H9 (cell line): Measurements from ENCODE around the gene MTA3. TPM values are rescaled to one million over a fixed set of nuclear protein-coding genes. Genes with fewer than 3 reads are reported as not detected.

Source experiments
- DNase-seq: peaks from one replicate; pipeline ENCODE4 v3.0.0-alpha.2; 2017
- H2AFZ ChIP-seq: one replicate; pipeline ENCODE4 v1.6.1; 2013; ENCODE audit warnings: mild to moderate bottlenecking, low read length, control low read depth, moderate library complexity
- H2AK5ac ChIP-seq: 2 replicates; pipeline ENCODE4 v1.6.1; 2013; ENCODE audit warnings: low read length, control low read depth, mixed read lengths; ENCODE audit not compliant: insufficient read length
- H2BK120ac ChIP-seq: one replicate; pipeline ENCODE4 v1.6.1; 2013; ENCODE audit warnings: low read depth, mild to moderate bottlenecking, low read length, control low read depth, inconsistent platforms; ENCODE audit not compliant: poor library complexity, severe bottlenecking
- H2BK12ac ChIP-seq: 2 replicates; pipeline ENCODE4 v1.6.1; 2013; ENCODE audit warnings: low read length, control low read depth, mixed read lengths, low read depth; ENCODE audit not compliant: insufficient read length
- H2BK15ac ChIP-seq: 2 replicates; pipeline ENCODE4 v1.6.1; 2013; ENCODE audit warnings: low read depth, low read length, control low read depth
- H2BK20ac ChIP-seq: one replicate; pipeline ENCODE4 v1.6.1; 2013; ENCODE audit warnings: low read depth, mild to moderate bottlenecking, low read length, control low read depth, inconsistent platforms; ENCODE audit not compliant: poor library complexity, severe bottlenecking
- H2BK5ac ChIP-seq: 2 replicates; pipeline ENCODE4 v1.6.1; 2013; ENCODE audit warnings: low read length, control low read depth, mixed read lengths; ENCODE audit not compliant: insufficient read length
- H3K14ac ChIP-seq: 2 replicates; pipeline ENCODE4 v1.6.1; 2013; ENCODE audit warnings: low read length, control low read depth; ENCODE audit not compliant: insufficient read depth
- H3K18ac ChIP-seq: 2 replicates; pipeline ENCODE4 v1.6.1; 2013; ENCODE audit warnings: low read depth, mild to moderate bottlenecking, mixed read lengths, low read length, control low read depth; ENCODE audit not compliant: insufficient read length
- H3K23ac ChIP-seq: 2 replicates; pipeline ENCODE4 v1.6.1; 2013; ENCODE audit warnings: low read length, control low read depth, mixed read lengths, low read depth; ENCODE audit not compliant: insufficient read length
- H3K23me2 ChIP-seq: 2 replicates; pipeline ENCODE4 v1.6.1; 2013; ENCODE audit warnings: low read depth, mild to moderate bottlenecking, mixed read lengths, low read length, control low read depth; ENCODE audit not compliant: insufficient read length, poor library complexity, severe bottlenecking
- H3K27ac ChIP-seq: 2 replicates; pipeline ENCODE4 v1.5.1; 2013; ENCODE audit warnings: low read length, control low read depth, mixed read lengths, low read depth; ENCODE audit not compliant: insufficient read length
- H3K27me3 ChIP-seq: 2 replicates; pipeline ENCODE4 v1.6.1; 2013; ENCODE audit warnings: low read length, control low read depth, inconsistent platforms; ENCODE audit not compliant: insufficient read depth
- H3K4ac ChIP-seq: 2 replicates; pipeline ENCODE4 v1.6.1; 2013; ENCODE audit warnings: low read depth, mild to moderate bottlenecking, control low read depth, inconsistent platforms, low read length, moderate library complexity
- H3K4me1 ChIP-seq: 2 replicates; pipeline ENCODE4 v1.6.1; 2013; ENCODE audit warnings: low read length, control low read depth, inconsistent platforms; ENCODE audit not compliant: insufficient read depth
- H3K4me2 ChIP-seq: 2 replicates; pipeline ENCODE4 v1.6.1; 2013; ENCODE audit warnings: low read length, control low read depth, mixed read lengths; ENCODE audit not compliant: insufficient read length, insufficient read depth
- H3K56ac ChIP-seq: 2 replicates; pipeline ENCODE4 v1.6.1; 2013; ENCODE audit warnings: low read depth, mild to moderate bottlenecking, mixed read lengths, low read length, control low read depth; ENCODE audit not compliant: insufficient read length
- H3K79me1 ChIP-seq: 2 replicates; pipeline ENCODE4 v1.6.1; 2013; ENCODE audit warnings: low read depth, mild to moderate bottlenecking, moderate library complexity, low read length, control low read depth, inconsistent platforms; ENCODE audit not compliant: insufficient read depth, poor library complexity, severe bottlenecking
- H3K79me2 ChIP-seq: 2 replicates; pipeline ENCODE4 v1.6.1; 2013; ENCODE audit warnings: low read length, control low read depth, inconsistent platforms; ENCODE audit not compliant: insufficient read depth
- H3K9ac ChIP-seq: 2 replicates; pipeline ENCODE4 v1.6.1; 2013; ENCODE audit warnings: low read length, control low read depth, mixed read lengths; ENCODE audit not compliant: insufficient read length; ENCODE audit errors: extremely low read depth
- H3K9me3 ChIP-seq: one replicate; pipeline ENCODE4 v1.6.1; 2013; ENCODE audit warnings: low read depth, low read length, inconsistent platforms; ENCODE audit not compliant: control insufficient read depth
- H3T11ph ChIP-seq: one replicate; pipeline ENCODE4 v1.6.1; 2013; ENCODE audit warnings: mild to moderate bottlenecking, low read length, control low read depth, inconsistent platforms
- H4K20me1 ChIP-seq: one replicate; pipeline ENCODE4 v1.6.1; 2013; ENCODE audit not compliant: control insufficient read depth, insufficient read length, insufficient read depth
- H4K5ac ChIP-seq: 2 replicates; pipeline ENCODE4 v1.6.1; 2013; ENCODE audit warnings: low read depth, mild to moderate bottlenecking, mixed read lengths, low read length, control low read depth; ENCODE audit not compliant: insufficient read length
- H4K8ac ChIP-seq: replicated peaks from 2 replicates; pipeline ENCODE4 v1.6.1; 2013; ENCODE audit warnings: low read length, control low read depth, mixed read lengths, low read depth; ENCODE audit not compliant: insufficient read length
- H4K91ac ChIP-seq: 2 replicates; pipeline ENCODE4 v1.6.1; 2013; ENCODE audit warnings: low read depth, mild to moderate bottlenecking, moderate library complexity, mixed read lengths, low read length, control low read depth; ENCODE audit not compliant: insufficient read length
- H3K27ac Mint-ChIP-seq, 3 experiments: 2 replicates in 2 of 3; 3 replicates in 1 of 3; pipeline ENCODE4 v1.8.0; 2020 to 2021; ENCODE audit warnings: mixed read lengths in 3 of 3, mild to moderate bottlenecking in 1 of 3, moderate library complexity in 1 of 3
- H3K27me3 Mint-ChIP-seq: 2 replicates; pipeline ENCODE4 v1.8.0; 2021; ENCODE audit warnings: low read depth, mild to moderate bottlenecking, moderate library complexity, mixed read lengths
- H3K36me3 Mint-ChIP-seq, 3 experiments: 2 replicates in 2 of 3; 3 replicates in 1 of 3; pipeline ENCODE4 v1.8.0; 2020 to 2021; ENCODE audit warnings: low read depth in 3 of 3, mixed read lengths in 3 of 3; ENCODE audit not compliant: insufficient read depth in 1 of 3
- H3K4me1 Mint-ChIP-seq, 2 experiments: 2 replicates each; pipeline ENCODE4 v1.8.0; 2020; ENCODE audit warnings: mixed read lengths in 2 of 2
- H3K4me3 Mint-ChIP-seq, 2 experiments: 2 replicates in 1 of 2; 3 replicates in 1 of 2; pipeline ENCODE4 v1.8.0; 2020 to 2021; ENCODE audit warnings: mild to moderate bottlenecking in 2 of 2, mixed read lengths in 2 of 2, moderate library complexity in 1 of 2
- H3K9me3 Mint-ChIP-seq, 2 experiments: 2 replicates in 1 of 2; 3 replicates in 1 of 2; pipeline ENCODE4 v1.8.0; 2020; ENCODE audit warnings: mild to moderate bottlenecking in 2 of 2, mixed read lengths in 2 of 2, moderate library complexity in 1 of 2
- CTCF ChIP-seq: fragments of 200-600 bp; sonication (generic); conservative IDR thresholded peaks from 3 replicates; pipeline ENCODE4 v1.8.0; 2021; ENCODE audit warnings: antibody characterized with exemption, mild to moderate bottlenecking
- WGBS: extraction: QIAGEN DNeasy Blood & Tissue Kit; methylation state at CpG from one replicate; pipeline ENCODE4 v1.1.7; 2013; ENCODE audit warnings: missing lambda C conversion rate, low lambda C conversion rate, mixed read lengths; ENCODE audit not compliant: insufficient read length; ENCODE audit errors: extremely low coverage; 5-methylcytosine and 5-hydroxymethylcytosine counted together
- total RNA-seq: library from RNA; stranded (reverse); gene quantifications from 2 replicates; pipeline ENCODE4 v1.2.1, GENCODE V29; 2021

The MTA3 gene
- total RNA-seq, 1 experiment from 2014 or later: 253 TPM

GRCh38 chr2:42795841-42796301 lies 227.4 kb downstream of the MTA3 start:
- H4K91ac ChIP-seq: no peak overlapping the region
- whole genome bisulfite sequencing: no CpG with 5 or more reads among the region's 3 CpGs
- no peak overlapping the region for H3K18ac ChIP-seq
- H2BK12ac ChIP-seq: no peak overlapping the region
- no peak overlapping the region for H2BK20ac ChIP-seq
- peaks cover 0 to 4% (median 2%) of the 10 kb centered on the region in 3 experiments; a peak in 5 of 7 replicates for H3K36me3 Mint-ChIP-seq
- H3K4me3 Mint-ChIP-seq: no peak overlapping the region
- peaks cover 6% of the 10 kb centered on the region; the same call in 1 of the 2 replicates for H3K27me3 ChIP-seq
- H3K79me1 ChIP-seq: no peaks in the 10 kb centered on the region
- no peak overlapping the region for H4K8ac ChIP-seq
- H2BK5ac ChIP-seq: no peak overlapping the region
- DNase-seq: no peak
- H3K9me3 ChIP-seq: no peaks in the 10 kb centered on the region
- no peak overlapping the region for H3K4ac ChIP-seq
- no peak for TF ChIP-seq CTCF
- H3K4me1 Mint-ChIP-seq: peaks cover 35% of the 10 kb centered on the region in 2 experiments
- H3K56ac ChIP-seq: no peak overlapping the region
- no peak overlapping the region for H2AK5ac ChIP-seq
- no peak overlapping the region for H2BK120ac ChIP-seq
- H4K5ac ChIP-seq: no peak overlapping the region
- H3K79me2 ChIP-seq: no peaks in the 10 kb centered on the region
- no peak overlapping the region for H3K23ac ChIP-seq
- H3K14ac ChIP-seq: no peak overlapping the region
- H3K4me2 ChIP-seq: no peak overlapping the region
- H2BK15ac ChIP-seq: no peak overlapping the region
- H3T11ph ChIP-seq: no peak overlapping the region
- peaks cover 26% of the 10 kb centered on the region for H3K27me3 Mint-ChIP-seq
- no peaks in the 10 kb centered on the region for H4K20me1 ChIP-seq
- H3K23me2 ChIP-seq: peaks cover 13% of the 10 kb centered on the region
- no peak overlapping the region for H3K27ac Mint-ChIP-seq
- no peak overlapping the region for H3K27ac ChIP-seq
- H3K9me3 Mint-ChIP-seq: peaks cover 0 to 4% of the 10 kb centered on the region in 2 experiments; a peak in 1 of 5 replicates
- H3K4me1 ChIP-seq: no peaks in the 10 kb centered on the region
- H2AFZ ChIP-seq: no peak overlapping the region
- no peak overlapping the region for H3K9ac ChIP-seq
